ENCODE data around the gene LRRC3. TPM values are rescaled to one million over a fixed set of nuclear protein-coding genes. Genes with fewer than 3 reads are reported as not detected.

The LRRC3 gene
- total RNA-seq, 2 experiments from 2014 or later: not detected

- no TSS peak for BruUV-seq (replicated peaks)
- H3K4me2 ChIP-seq (ENCODE audit: low read length): no peak overlapping the region
- H4K20me1 ChIP-seq (ENCODE audit: insufficient read depth, low read length): no peaks in the 10 kb centered on the region
- ChIA-PET POLR2A (interaction anchor here (0.6 kb wide), 2 partner anchors 10 to 510 kb away, joined by 3 to 6 read pairs; no protein-coding TSS in a partner anchor), CTCF (ENCODE audit: unreplicated experiment) (no interaction called here)
- no peaks in the 10 kb centered on the region for H3K9me3 ChIP-seq (ENCODE audit: low read length)
- no peaks in the 10 kb centered on the region for H3K79me2 ChIP-seq (ENCODE audit: insufficient read depth, low read depth, low read length)
- H2AFZ ChIP-seq (ENCODE audit: low read length): no peak overlapping the region
- intact Hi-C loops (cut with micrococcal nuclease; ENCODE audit: unreplicated experiment): no loop called here
- no peaks in the 10 kb centered on the region for H3K4me1 ChIP-seq (ENCODE audit: insufficient read depth, low read length, poor library complexity, severe bottlenecking)
- DNase-seq (ENCODE audit: low spot score): no peak
- H3K27ac ChIP-seq (ENCODE audit: low read depth, low read length, poor library complexity, severe bottlenecking): no peak overlapping the region
- H3K9me2 ChIP-seq (ENCODE audit: insufficient read depth, low read length): no peaks in the 10 kb centered on the region
- H3K4me3 ChIP-seq (ENCODE audit: low read depth, low read length, poor library complexity, severe bottlenecking): no peak overlapping the region
- TF ChIP-seq EZH2phosphoT487 (IDR thresholded peaks at IDR 0.05; ENCODE audit: borderline replicate concordance, low read depth, low read length) (no peak), CTCF (conservative IDR thresholded peaks at IDR 0.05; ENCODE audit: low read length) (no peak)
- H3K36me3 ChIP-seq (ENCODE audit: insufficient read depth, low read length): no peaks in the 10 kb centered on the region
Observed at GRCh38 chr21:44494418-44494817, 39.1 kb downstream of the LRRC3 start.

- no peaks in the 10 kb centered on the region for H3K4me1 ChIP-seq (ENCODE audit: insufficient read depth, low read length, poor library complexity, severe bottlenecking)
- H4K20me1 ChIP-seq (ENCODE audit: insufficient read depth, low read length): no peaks in the 10 kb centered on the region
- no peaks in the 10 kb centered on the region for H3K79me2 ChIP-seq (ENCODE audit: insufficient read depth, low read depth, low read length)
- CTCF ChIA-PET (ENCODE audit: unreplicated experiment): no interaction called here
- H3K9me3 ChIP-seq (ENCODE audit: low read length): no peaks in the 10 kb centered on the region
- no peaks in the 10 kb centered on the region for H3K9me2 ChIP-seq (ENCODE audit: insufficient read depth, low read length)
- TF ChIP-seq CTCF (conservative IDR thresholded peaks at IDR 0.05; ENCODE audit: low read length) (no peak), EZH2phosphoT487 (IDR thresholded peaks at IDR 0.05; ENCODE audit: borderline replicate concordance, low read depth, low read length) (no peak)
- H3K27ac ChIP-seq (ENCODE audit: low read depth, low read length, poor library complexity, severe bottlenecking): no peak overlapping the region
- no TSS peak for BruUV-seq (replicated peaks)
- intact Hi-C loops (cut with micrococcal nuclease; ENCODE audit: unreplicated experiment): no loop called here
- no peak overlapping the region for H3K4me2 ChIP-seq (ENCODE audit: low read length)
- H3K4me3 ChIP-seq (ENCODE audit: low read depth, low read length, poor library complexity, severe bottlenecking): no peak overlapping the region
- no peak overlapping the region for H2AFZ ChIP-seq (ENCODE audit: low read length)
- POLR2A ChIA-PET: interaction anchor here (0.6 kb wide), 1 partner anchor 9 kb away, joined by 6 read pairs; no protein-coding TSS in a partner anchor
- H3K36me3 ChIP-seq (ENCODE audit: insufficient read depth, low read length): no peaks in the 10 kb centered on the region
- no peak for DNase-seq (ENCODE audit: low spot score)
Observed at GRCh38 chr21:44494956-44495355, 39.6 kb downstream of the LRRC3 start.

DNA sequence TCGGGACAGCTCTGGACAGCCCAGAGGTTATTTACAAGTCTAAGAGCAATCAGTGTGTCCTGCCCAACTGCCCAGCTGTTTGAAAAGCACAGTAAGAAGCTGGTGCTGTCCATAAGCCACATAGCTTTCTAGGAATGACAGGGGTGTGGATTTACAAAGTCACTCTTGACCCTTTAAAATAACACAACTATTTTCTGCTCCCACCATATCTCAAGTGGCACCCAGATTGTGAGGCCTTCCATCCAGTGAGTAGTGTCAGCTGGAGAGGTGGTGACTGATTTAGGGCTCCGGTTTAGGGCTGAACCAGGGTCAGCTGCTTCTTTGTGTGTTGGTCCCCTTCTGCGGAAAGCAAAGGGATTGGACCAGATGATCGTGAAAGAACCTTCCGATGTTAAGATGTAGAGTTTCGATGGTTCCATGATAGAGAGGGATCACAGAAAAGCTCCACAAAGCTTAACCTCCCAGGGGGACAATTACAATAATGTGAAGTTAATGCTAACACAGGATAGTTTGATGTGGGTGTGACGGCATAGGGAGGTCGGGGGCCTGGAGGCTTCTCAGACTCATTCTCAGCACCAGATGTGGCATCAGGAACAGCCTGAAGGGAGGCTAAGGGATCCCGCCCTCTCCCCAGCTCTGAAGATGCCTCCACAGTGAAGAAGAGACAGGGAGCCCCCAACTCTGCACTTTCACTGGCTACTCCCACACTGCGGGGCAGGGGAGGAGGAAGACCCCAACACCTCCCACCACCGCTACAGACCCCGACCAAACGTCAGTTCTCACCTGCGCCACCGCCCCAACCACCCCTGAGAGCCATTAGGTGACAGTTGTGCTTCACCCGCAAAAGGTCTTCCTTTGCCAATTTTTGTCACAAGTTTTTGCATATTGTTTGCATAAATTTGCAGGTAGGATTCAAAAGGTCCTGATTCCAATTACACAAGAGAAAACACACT lies 40.6 kb downstream of the LRRC3 start:
- Histone ChIP-seq H3K79me2 (ENCODE audit: insufficient read depth, low read depth, low read length) (no peaks in the 10 kb centered on the region), H3K36me3 (ENCODE audit: insufficient read depth, low read length) (no peaks in the 10 kb centered on the region), H2AFZ (ENCODE audit: low read length) (no peak overlapping the region), H4K20me1 (ENCODE audit: insufficient read depth, low read length) (no peaks in the 10 kb centered on the region), H3K9me3 (ENCODE audit: low read length) (no peaks in the 10 kb centered on the region), H3K9me2 (ENCODE audit: insufficient read depth, low read length) (no peaks in the 10 kb centered on the region), H3K4me3 (ENCODE audit: low read depth, low read length, poor library complexity, severe bottlenecking) (no peak overlapping the region), H3K4me1 (ENCODE audit: insufficient read depth, low read length, poor library complexity, severe bottlenecking) (no peaks in the 10 kb centered on the region), H3K4me2 (ENCODE audit: low read length) (no peak overlapping the region), H3K27ac (ENCODE audit: low read depth, low read length, poor library complexity, severe bottlenecking) (no peak overlapping the region)
- no peak for DNase-seq (ENCODE audit: low spot score)
- TF ChIP-seq CTCF (conservative IDR thresholded peaks at IDR 0.05; ENCODE audit: low read length) (no peak), EZH2phosphoT487 (IDR thresholded peaks at IDR 0.05; ENCODE audit: borderline replicate concordance, low read depth, low read length) (no peak)
- POLR2A ChIA-PET: no interaction called here
- CTCF ChIA-PET (ENCODE audit: unreplicated experiment): no interaction called here
- intact Hi-C loops (cut with micrococcal nuclease; ENCODE audit: unreplicated experiment): no loop called here
- BruUV-seq (replicated peaks): no TSS peak
